Measurements from ENCODE around the gene CBLB.

The CBLB gene

GRCh38 chr3:105752791-105753415, 115.9 kb downstream of the CBLB start (continued):
- TF ChIP-seq ZBTB11 (tag by site-specific recombination; conservative IDR thresholded peaks at IDR 0.05; ENCODE audit: low read depth) = no peak
- TF ChIP-seq ZNF561 (tag by site-specific recombination; IDR thresholded peaks at IDR 0.05; ENCODE audit: borderline replicate concordance) = 0 out of 2 replicates have a peak, but pooled peaks have one; percentile 40
- TF ChIP-seq ZFP41 (tag by site-specific recombination; IDR thresholded peaks at IDR 0.05; ENCODE audit: borderline replicate concordance) = no peak
- no peak for TF ChIP-seq ZSCAN18 (tag by site-specific recombination; IDR thresholded peaks at IDR 0.05)
- TF ChIP-seq HOXD13 (CRISPR knock-in tag; IDR thresholded peaks at IDR 0.05; ENCODE audit: borderline replicate concordance) = no peak
- TF ChIP-seq ZBTB49 (tag by site-specific recombination; IDR thresholded peaks at IDR 0.05; ENCODE audit: low read depth) = no peak
- no peak for TF ChIP-seq ZNF341 (tag by site-specific recombination; IDR thresholded peaks at IDR 0.05; ENCODE audit: low read depth)

- Histone ChIP-seq H3K4me3 (ENCODE audit: low read depth, low read length) (no peak overlapping the region), H3K4me1 (ENCODE audit: control insufficient read depth, insufficient read depth, low read length) (no peaks in the 10 kb centered on the region), H3K27ac (ENCODE audit: extremely low read depth, low read depth, low read length) (no peak overlapping the region), H3K36me3 (ENCODE audit: control insufficient read depth in 2 of 2, insufficient read depth in 1 of 2, low read length in 2 of 2) (no peaks in the 10 kb centered on the region; a peak in 1 of 3 replicates), H3K9me3 (ENCODE audit: control insufficient read depth, insufficient read depth, low read depth, low read length) (no peaks in the 10 kb centered on the region)
- no peak for TF ChIP-seq SCRT1 (tag by site-specific recombination; IDR thresholded peaks at IDR 0.05; ENCODE audit: borderline replicate concordance)
- TF ChIP-seq MEIS1 (CRISPR knock-in tag; IDR thresholded peaks at IDR 0.05; ENCODE audit: borderline replicate concordance) = no peak
- no peak for TF ChIP-seq ZSCAN23 (tag by site-specific recombination; IDR thresholded peaks at IDR 0.05)
- TF ChIP-seq SETDB1 (IDR thresholded peaks at IDR 0.05; ENCODE audit: insufficient read length, low read length) = no peak
- no peak for TF ChIP-seq WT1 (tag by site-specific recombination; IDR thresholded peaks at IDR 0.05)
- TF ChIP-seq ZNF654 (tag by site-specific recombination; IDR thresholded peaks at IDR 0.05; ENCODE audit: low read depth) = no peak
- TF ChIP-seq ZNF707 (tag by site-specific recombination; IDR thresholded peaks at IDR 0.05) = no peak
- no peak for TF ChIP-seq ZNF488 (tag by site-specific recombination; IDR thresholded peaks at IDR 0.05)
- no peak for TF ChIP-seq ZEB2 (tag by site-specific recombination; IDR thresholded peaks at IDR 0.05)
- no peak for TF ChIP-seq INSM2 (tag by site-specific recombination; IDR thresholded peaks at IDR 0.05)
- no peak for TF ChIP-seq ZNF610 (tag by site-specific recombination; IDR thresholded peaks at IDR 0.05; ENCODE audit: borderline replicate concordance)
- TF ChIP-seq ZSCAN30 (tag by site-specific recombination; IDR thresholded peaks at IDR 0.05) = no peak
- no peak for TF ChIP-seq ZNF677 (tag by site-specific recombination; IDR thresholded peaks at IDR 0.05)
- TF ChIP-seq ZNF354C (tag by site-specific recombination; IDR thresholded peaks at IDR 0.05; ENCODE audit: borderline replicate concordance, low read depth) = no peak
- TF ChIP-seq ZBTB17 (tag by site-specific recombination; IDR thresholded peaks at IDR 0.05) = no peak
- TF ChIP-seq ZNF266 (tag by site-specific recombination; IDR thresholded peaks at IDR 0.05; ENCODE audit: low read depth) = no peak
- no peak for TF ChIP-seq ZNF510 (tag by site-specific recombination; IDR thresholded peaks at IDR 0.05; ENCODE audit: insufficient replicate concordance)
- no peak for TF ChIP-seq ZNF423 (tag by site-specific recombination; IDR thresholded peaks at IDR 0.05)
- CTCF ChIA-PET = no interaction called here
- POLR2A ChIA-PET = no interaction called here
Measured at GRCh38 chr3:105747696-105748095, 121.1 kb downstream of the CBLB start.

Measured in HEK293 (cell line).